Right lobe of liver (tissue), 6 donors: Measurements from ENCODE around the gene ATXN2L. TPM values are rescaled to one million over a fixed set of nuclear protein-coding genes. Genes with fewer than 3 reads are reported as not detected.

Experiments used
- ATAC-seq, 4 donors: fragments of 200-7000 bp; cut with Tn5 transposase; one replicate each; pipeline ENCODE4 v1.9.1; 2020; ENCODE audit warnings: mild to moderate bottlenecking in 4 of 4, moderate library complexity in 4 of 4
- DNase-seq, 3 donors: peaks; one replicate each; pipeline ENCODE4 v3.0.0-alpha.2; 2020
- H3K27ac ChIP-seq, 3 donors: fragments of 200-600 bp; one replicate each; pipeline ENCODE4 v1.8.0; 2022
- H3K27me3 ChIP-seq, 2 donors: fragments of 200-600 bp; one replicate each; pipeline ENCODE4 v1.8.0; 2022
- H3K36me3 ChIP-seq, 4 donors: fragments of 200-600 bp; sonication (generic) in 1 of 4; one replicate each; pipeline versions ENCODE4 v1.5.1 to v1.8.0; 2017 to 2022; ENCODE audit warnings: control low read depth in 1 of 4
- H3K4me1 ChIP-seq, 4 donors: fragments of 200-600 bp; sonication (generic) in 1 of 4; one replicate each; pipeline versions ENCODE4 v1.5.1 to v1.8.0; 2017 to 2022; ENCODE audit warnings: control low read depth in 1 of 4
- H3K4me3 ChIP-seq, 3 donors: fragments of 200-600 bp; one replicate each; pipeline ENCODE4 v1.8.0; 2022
- H3K9me3 ChIP-seq, 4 donors: fragments of 200-600 bp; sonication (generic) in 1 of 4; one replicate each; pipeline versions ENCODE4 v1.5.1 to v1.8.0; 2017 to 2022; ENCODE audit warnings: control low read depth in 1 of 4
- POLR2A ChIP-seq: fragments of 450-650 bp; IDR thresholded peaks from one replicate; pipeline ENCODE4 v1.6.1; 2017; ENCODE audit warnings: antibody characterized with exemption, mild to moderate bottlenecking
- WGBS: methylation state at CpG from one replicate; pipeline ENCODE4 v1.1.6; 2018; ENCODE audit warnings: low coverage, low lambda C conversion rate; ENCODE audit not compliant: insufficient coverage; ENCODE audit errors: missing lambda C conversion rate; 5-methylcytosine and 5-hydroxymethylcytosine counted together
- intact Hi-C, 2 donors: fragments of 100-400 bp; cut with DNase I; formaldehyde crosslinking; loops; one replicate each; pipeline versions ENCODE4 v1.11.2 to v1.14.1; 2022
- total RNA-seq, 6 experiments: library from RNA; depleted of rRNA in 2 of 6; stranded (reverse); fragments of >200 nt in 2 of 6; fragmentation: NEBNext Ultra II Directional in 3 of 6; extraction: Animal tissue kit (Norgen Biotek cat#: 25700) in 3 of 6; gene quantifications; one replicate each; pipeline versions ENCODE4 v1.1.0 to v1.2.4, GENCODE V29; 2016 to 2023
- TF ChIP-seq, protein P1 (sequence below), 4 donors: fragments of 200-600 bp in 3 of 4; fragments of 450-650 bp in 1 of 4; IDR thresholded peaks; one replicate each; pipeline versions ENCODE4 v1.5.1 to v1.8.0; 2016 to 2022; ENCODE audit warnings: antibody characterized with exemption in 4 of 4, mild to moderate bottlenecking in 2 of 4
- donor health status: DM: no; HTN: yes; CAD: no.
- donor health status: DM: no; HTN: no; CAD: no.
- donor health status: DM: no; HTN: no; CAD: no.
- donor health status: DM: no; HTN: yes; CAD: no.
- donor health status: DM: no; HTN: yes; CAD: no.

ATXN2L gene
- total RNA-seq, 6 experiments from 2014 or later = 40.5 to 78.1 (median 57.2) TPM

DNA sequence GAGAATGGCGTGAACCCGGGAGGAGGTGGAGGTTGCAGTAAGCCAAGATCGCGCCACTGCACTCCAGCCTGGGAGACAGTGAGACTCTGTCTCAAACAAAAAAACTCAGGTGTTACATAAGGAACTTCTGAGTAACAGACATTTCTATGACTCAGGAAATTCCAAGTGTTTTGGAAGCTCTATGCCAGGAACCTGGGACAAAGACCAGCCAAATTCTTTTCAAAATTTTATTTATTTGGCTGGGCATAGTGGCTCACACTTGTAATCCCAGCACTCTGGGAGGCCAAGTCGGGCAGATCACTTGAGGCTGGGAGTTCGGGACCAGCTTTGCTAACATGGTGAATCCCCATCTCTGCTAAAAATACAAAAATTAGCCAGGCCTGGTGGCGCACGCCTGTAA lies 35.6 kb downstream of the ATXN2L start:
- Histone ChIP-seq H3K27ac (no peak overlapping the region), H3K27me3 (no peaks in the 10 kb centered on the region), H3K36me3 (no peaks in the 10 kb centered on the region), H3K4me1 (peaks cover 0 to 5% (median 0%) of the 10 kb centered on the region in 4 donors), H3K9me3 (no peaks in the 10 kb centered on the region), H3K4me3 (no peak overlapping the region)
- TF ChIP-seq, protein P1, sequence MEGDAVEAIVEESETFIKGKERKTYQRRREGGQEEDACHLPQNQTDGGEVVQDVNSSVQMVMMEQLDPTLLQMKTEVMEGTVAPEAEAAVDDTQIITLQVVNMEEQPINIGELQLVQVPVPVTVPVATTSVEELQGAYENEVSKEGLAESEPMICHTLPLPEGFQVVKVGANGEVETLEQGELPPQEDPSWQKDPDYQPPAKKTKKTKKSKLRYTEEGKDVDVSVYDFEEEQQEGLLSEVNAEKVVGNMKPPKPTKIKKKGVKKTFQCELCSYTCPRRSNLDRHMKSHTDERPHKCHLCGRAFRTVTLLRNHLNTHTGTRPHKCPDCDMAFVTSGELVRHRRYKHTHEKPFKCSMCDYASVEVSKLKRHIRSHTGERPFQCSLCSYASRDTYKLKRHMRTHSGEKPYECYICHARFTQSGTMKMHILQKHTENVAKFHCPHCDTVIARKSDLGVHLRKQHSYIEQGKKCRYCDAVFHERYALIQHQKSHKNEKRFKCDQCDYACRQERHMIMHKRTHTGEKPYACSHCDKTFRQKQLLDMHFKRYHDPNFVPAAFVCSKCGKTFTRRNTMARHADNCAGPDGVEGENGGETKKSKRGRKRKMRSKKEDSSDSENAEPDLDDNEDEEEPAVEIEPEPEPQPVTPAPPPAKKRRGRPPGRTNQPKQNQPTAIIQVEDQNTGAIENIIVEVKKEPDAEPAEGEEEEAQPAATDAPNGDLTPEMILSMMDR (IDR thresholded peaks at IDR 0.05) = no peak
- TF ChIP-seq POLR2A = no peak
- ATAC-seq (no peak), DNase-seq (no peak)
- 95% methylated on average over 6 of the region's 8 CpGs for WGBS
- intact Hi-C loops = no loop called here

DNA sequence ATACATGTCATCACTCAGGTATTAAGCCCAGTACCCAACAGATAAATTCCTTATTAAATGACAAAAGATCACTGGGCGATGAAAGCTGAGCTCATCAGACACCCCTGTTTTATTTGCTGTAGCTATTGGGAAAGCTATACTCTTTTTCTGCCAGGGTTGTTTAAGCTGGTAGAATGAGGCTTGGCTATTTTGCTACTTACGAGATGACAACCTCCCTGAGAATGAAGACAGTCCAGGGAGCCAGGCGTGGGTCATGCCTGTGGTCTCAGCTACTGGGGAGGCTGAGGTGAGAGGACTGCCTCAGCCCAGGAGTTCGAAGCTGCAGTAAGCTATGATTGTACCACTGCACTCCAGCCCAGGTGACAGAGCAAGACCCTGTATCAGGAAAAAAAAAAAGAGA lies 36.5 kb downstream of the ATXN2L start:
- Histone ChIP-seq H3K4me3 (no peak overlapping the region), H3K27me3 (no peaks in the 10 kb centered on the region), H3K27ac (no peak overlapping the region), H3K9me3 (no peaks in the 10 kb centered on the region), H3K4me1 (peaks cover 0 to 6% (median 0%) of the 10 kb centered on the region in 4 donors), H3K36me3 (no peaks in the 10 kb centered on the region)
- ATAC-seq = no peak
- TF ChIP-seq POLR2A = no peak
- TF ChIP-seq, protein P1 (IDR thresholded peaks at IDR 0.05) = no peak
- no peak for DNase-seq
- 68% methylated on average over 4 of the region's 4 CpGs for WGBS
- intact Hi-C loops = no loop called here

DNA sequence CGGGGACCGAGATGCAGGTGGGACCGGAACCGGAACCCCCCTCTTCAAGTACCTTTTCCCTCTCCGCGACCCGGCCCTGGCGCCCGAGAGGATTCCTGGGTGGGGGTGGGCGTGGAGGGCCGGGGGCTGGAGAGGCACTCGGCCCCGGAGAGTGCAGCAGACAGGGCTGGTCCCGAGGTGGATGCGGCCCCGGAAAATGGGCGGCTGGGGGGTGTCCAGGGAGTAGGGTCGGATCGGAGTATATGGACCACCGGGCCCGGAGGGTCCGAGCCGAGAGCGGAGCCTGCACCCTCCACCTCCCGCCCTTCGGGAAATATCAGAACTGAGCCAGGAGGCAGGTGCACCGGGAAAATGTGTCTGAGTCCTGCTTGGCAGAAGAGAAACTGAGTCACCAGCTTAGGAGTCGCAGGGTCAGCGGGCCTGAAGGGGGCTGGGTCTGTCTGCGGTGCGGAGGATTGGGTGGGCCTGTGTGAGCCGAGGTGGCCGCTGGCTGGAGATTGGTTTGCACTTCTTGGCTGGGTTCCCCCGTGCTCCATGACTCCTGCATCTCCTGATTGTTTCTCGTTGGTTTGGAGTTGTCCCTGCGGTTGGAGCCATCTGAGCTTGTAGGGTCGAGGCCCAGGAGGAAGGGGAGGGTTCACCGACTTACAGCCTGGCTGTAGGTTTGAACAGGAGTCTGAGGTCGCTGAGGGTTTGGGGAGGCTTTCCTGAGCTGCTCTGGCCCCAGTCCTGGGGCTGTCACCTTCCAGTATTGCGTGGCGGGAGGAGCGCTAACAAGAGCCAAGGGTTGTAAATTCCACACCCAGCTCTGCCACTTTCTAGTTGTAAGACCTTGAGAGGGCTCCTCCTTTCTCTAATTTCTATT lies 41.4 kb downstream of the ATXN2L start:
- H3K4me3 ChIP-seq = peak overlapping the region; percentile 76 to 98 (median 93)
- H3K9me3 ChIP-seq = no peaks in the 10 kb centered on the region
- H3K4me1 ChIP-seq = peaks cover 0 to 17% (median 0%) of the 10 kb centered on the region in 4 donors
- 5% methylated on average over 8 of the region's 42 CpGs for WGBS
- TF ChIP-seq, protein P1 (IDR thresholded peaks at IDR 0.05) = no peak
- TF ChIP-seq POLR2A = no peak
- intact Hi-C loops = loop anchor here in 1 of 2 donors (10.0 kb wide), 1 partner anchor 49 kb away; no protein-coding TSS in a partner anchor
- peaks cover 0 to 25% (median 6%) of the 10 kb centered on the region in 4 donors for H3K36me3 ChIP-seq
- DNase-seq (no peak), ATAC-seq (peak in 2 of 4 donors; percentile 1 to 5)
- H3K27me3 ChIP-seq = no peaks in the 10 kb centered on the region
- H3K27ac ChIP-seq = peak overlapping the region; percentile 60 to 89 (median 84)

DNA sequence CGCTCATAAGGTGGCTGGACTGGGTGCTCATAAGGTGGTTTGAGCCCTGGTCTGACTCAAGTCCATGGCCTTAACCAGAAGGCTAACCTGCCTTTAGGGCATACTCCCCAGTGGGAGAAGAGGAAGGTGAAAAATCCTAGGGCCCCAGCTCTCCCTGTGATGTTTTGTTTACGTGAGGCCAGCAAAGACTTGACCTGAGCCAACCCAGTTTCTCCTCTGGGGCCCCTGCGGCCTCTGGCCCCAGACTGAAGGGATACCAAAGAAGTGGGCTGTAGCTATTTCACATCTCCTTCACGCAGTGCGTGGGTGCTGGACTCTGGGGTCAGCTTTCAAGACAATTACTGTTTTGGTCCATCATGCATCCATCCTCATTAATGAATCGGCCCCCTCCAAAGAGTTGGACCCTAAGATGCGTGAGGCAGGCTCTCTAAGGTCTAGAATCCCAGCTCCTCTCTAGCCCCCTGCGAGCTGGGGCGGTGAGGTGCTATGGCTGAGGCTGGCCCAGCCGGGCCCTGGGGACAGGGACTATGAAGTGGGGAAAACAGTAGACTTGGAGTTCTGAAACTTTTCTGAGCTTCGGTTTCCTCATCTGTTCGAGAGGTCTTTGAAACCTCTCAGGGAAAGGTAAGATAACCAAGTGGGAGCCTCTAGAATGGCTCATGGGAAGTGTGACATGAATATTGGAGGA lies 42.3 kb downstream of the ATXN2L start:
- no peaks in the 10 kb centered on the region for H3K27me3 ChIP-seq
- intact Hi-C loops = loop anchor here in 1 of 2 donors (10.0 kb wide), 1 partner anchor 50 kb away; no protein-coding TSS in a partner anchor
- DNase-seq (no peak), ATAC-seq (no peak)
- no peak for TF ChIP-seq POLR2A
- TF ChIP-seq, protein P1 (IDR thresholded peaks at IDR 0.05) = no peak
- H3K9me3 ChIP-seq = no peaks in the 10 kb centered on the region
- H3K36me3 ChIP-seq = peaks cover 0 to 34% (median 11%) of the 10 kb centered on the region in 4 donors
- no peak overlapping the region for H3K27ac ChIP-seq
- 78% methylated on average over 6 of the region's 12 CpGs for WGBS
- peaks cover 0 to 17% (median 0%) of the 10 kb centered on the region in 4 donors for H3K4me1 ChIP-seq
- no peak overlapping the region for H3K4me3 ChIP-seq
